C4-2B (cell line): ENCODE measurements around the gene ADGRG4.
"Not testable (repeated sequence)": the region's sequence is repeated elsewhere in the genome, so short reads cannot be mapped to it uniquely, and the experiment has no call there.

Experiments
- H3K27ac ChIP-seq: fragments of 450-650 bp; 2 replicates; pipeline ENCODE4 v1.5.1; 2017
- CTCF ChIP-seq: fragments of 450-650 bp; conservative IDR thresholded peaks from 2 replicates; pipeline ENCODE4 v1.5.1; 2017; ENCODE audit warnings: mild to moderate bottlenecking
- ZFX ChIP-seq: fragments of 450-650 bp; IDR thresholded peaks from 2 replicates; pipeline ENCODE4 v1.6.1; 2017

ADGRG4 gene

GRCh38 chrX:136431625-136432024 is 130.9 kb downstream of the ADGRG4 start:
- no peak overlapping the region for H3K27ac ChIP-seq
- no peak for TF ChIP-seq ZFX
- TF ChIP-seq CTCF, result no peak

- TF ChIP-seq CTCF (no peak), ZFX (no peak)
- no peak overlapping the region for H3K27ac ChIP-seq
These were observed 137.0 kb downstream of the ADGRG4 start for GRCh38 chrX:136437774-136438173.

- TF ChIP-seq ZFX (no peak), CTCF (no peak)
- no peak overlapping the region for H3K27ac ChIP-seq
These were observed 137.4 kb downstream of the ADGRG4 start for GRCh38 chrX:136438192-136438591.

GRCh38 chrX:136445674-136446073 is 144.9 kb downstream of the ADGRG4 start:
- not testable (repeated sequence) for H3K27ac ChIP-seq

- TF ChIP-seq CTCF, result no peak
- TF ChIP-seq ZFX, result no peak
These were observed 145.4 kb downstream of the ADGRG4 start for GRCh38 chrX:136446208-136446607.

GRCh38 chrX:136447308-136447707 is 146.5 kb downstream of the ADGRG4 start:
- TF ChIP-seq CTCF, result no peak
- TF ChIP-seq ZFX, result no peak
- no peak overlapping the region for H3K27ac ChIP-seq

More at GRCh38 chrX:136446208-136446607, 145.4 kb downstream of the ADGRG4 start:
- H3K27ac ChIP-seq, result no peak overlapping the region

GRCh38 chrX:136447968-136448367 is 147.2 kb downstream of the ADGRG4 start:
- TF ChIP-seq ZFX (no peak), CTCF (no peak)
- no peak overlapping the region for H3K27ac ChIP-seq

- TF ChIP-seq CTCF, result no peak
- TF ChIP-seq ZFX, result no peak
- H3K27ac ChIP-seq, result no peak overlapping the region
These were observed 149.5 kb downstream of the ADGRG4 start for GRCh38 chrX:136450050-136450830.
